GM12874 (cell line): ENCODE data around the gene MDM4.

ENCODE experiments used
- CTCF ChIP-seq: IDR thresholded peaks from 2 replicates; pipeline ENCODE4 v1.5.1; 2011; ENCODE audit warnings: low read depth, mild to moderate bottlenecking, control low read depth, low read length, moderate library complexity; ENCODE audit not compliant: insufficient read depth

MDM4 gene

GRCh38 chr1:204568576-204569315 is 52.5 kb downstream of the MDM4 start:
- TF ChIP-seq CTCF: no peak

- no peak for TF ChIP-seq CTCF
Observed at GRCh38 chr1:204569478-204569877, 53.3 kb downstream of the MDM4 start.

DNA sequence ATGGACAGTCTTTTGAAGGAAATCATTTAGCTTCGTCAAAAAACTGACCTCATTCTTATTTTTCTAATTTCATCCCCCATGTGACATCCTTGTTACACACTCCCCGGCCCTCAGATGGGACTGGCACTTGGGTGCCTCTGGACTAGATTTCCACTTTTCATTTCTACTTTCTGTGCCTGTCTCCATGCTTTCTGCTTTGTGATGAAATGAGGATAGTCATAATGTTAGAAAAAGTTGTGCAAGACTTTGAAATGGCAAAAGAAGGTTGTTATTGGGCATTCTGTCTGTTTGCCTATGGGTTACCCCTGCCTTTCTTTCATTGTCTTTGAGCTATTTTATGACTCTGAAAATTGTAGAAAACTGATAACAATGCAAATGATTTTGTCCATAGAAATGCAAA is 54.9 kb downstream of the MDM4 start:
- no peak for TF ChIP-seq CTCF

- TF ChIP-seq CTCF: no peak
Observed at GRCh38 chr1:204571631-204572030, 55.4 kb downstream of the MDM4 start.

DNA sequence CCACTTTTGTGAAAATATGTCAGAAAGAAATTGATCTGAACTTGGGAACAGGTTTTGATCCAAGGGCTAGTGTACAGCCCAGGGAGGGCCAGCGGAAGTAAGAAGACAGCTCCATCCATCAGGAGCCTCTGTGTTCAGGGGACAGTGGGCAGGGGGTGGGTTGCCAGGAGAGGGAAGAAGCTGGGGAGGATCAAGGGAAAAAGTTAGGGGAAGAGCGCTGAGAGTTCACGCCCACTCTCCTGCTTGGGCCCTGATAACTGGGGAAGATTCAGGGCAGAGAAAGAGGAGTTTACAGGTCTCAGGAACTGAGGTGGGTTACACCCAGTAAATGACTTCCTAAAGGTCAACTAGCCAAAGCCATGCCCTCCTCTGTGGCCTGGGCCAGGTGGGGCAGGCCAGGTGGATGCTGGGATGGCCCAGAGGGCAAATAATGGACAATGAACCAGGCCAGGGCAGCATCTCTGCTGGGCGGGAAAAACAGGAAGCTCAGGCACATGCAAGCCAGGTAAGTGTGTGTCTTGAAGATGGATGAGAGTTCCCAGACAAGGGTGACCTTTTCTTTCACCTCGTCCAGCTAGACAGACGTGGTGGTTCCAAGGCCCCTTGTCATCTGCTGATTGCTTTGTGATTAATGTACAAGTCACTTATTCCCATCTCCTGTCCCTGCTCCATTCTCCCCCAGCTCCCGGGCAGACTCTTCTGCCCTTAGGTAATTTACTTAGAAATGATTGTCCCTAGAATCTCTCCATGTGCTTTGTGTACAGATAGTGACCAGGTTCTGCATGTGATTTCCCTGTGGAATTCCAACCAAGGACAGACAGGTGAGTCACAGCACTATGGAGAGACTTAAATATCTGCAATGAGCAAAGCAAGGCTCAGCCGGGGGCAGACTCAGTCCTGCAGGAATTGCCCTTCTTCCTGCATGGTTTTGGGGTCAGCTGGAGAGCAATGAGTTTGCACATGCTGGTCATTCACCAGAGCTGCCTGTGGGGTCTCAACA is 57.0 kb downstream of the MDM4 start:
- no peak for TF ChIP-seq CTCF

GRCh38 chr1:204574016-204574864 is 58.0 kb downstream of the MDM4 start:
- TF ChIP-seq CTCF: no peak

DNA sequence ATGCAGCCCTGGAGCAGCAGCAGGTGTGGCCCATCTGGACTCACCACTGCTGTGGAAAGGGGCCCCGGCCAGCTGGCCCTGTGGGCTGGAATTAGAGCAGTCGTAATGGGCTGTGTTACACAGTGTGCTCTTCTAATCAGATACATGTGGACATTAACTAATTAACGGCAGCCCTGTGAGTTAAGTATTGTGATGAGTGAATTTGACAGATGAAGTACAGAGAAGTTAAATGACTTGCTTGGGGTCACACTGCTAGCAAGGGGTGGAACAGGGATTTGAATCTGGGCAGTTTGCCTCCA is 58.6 kb downstream of the MDM4 start:
- no peak for TF ChIP-seq CTCF
